Stimulated activated CD8-positive, alpha-beta memory T cell treated with anti-CD3 and anti-CD28 coated beads, Interleukin-4, amount 100 ng/mL, for 1 hour (primary cell): ENCODE measurements around the gene FOXA3.
"Not testable (repeated sequence)": the region's sequence is repeated elsewhere in the genome, so short reads cannot be mapped to it uniquely, and the experiment has no call there.

ENCODE experiments used
- DNase-seq, 2 donors: peaks; one replicate each; pipeline ENCODE4 v3.0.0-alpha.2; 2020; ENCODE audit warnings: low read depth in 2 of 2, low spot score in 1 of 2

Gene FOXA3

DNA sequence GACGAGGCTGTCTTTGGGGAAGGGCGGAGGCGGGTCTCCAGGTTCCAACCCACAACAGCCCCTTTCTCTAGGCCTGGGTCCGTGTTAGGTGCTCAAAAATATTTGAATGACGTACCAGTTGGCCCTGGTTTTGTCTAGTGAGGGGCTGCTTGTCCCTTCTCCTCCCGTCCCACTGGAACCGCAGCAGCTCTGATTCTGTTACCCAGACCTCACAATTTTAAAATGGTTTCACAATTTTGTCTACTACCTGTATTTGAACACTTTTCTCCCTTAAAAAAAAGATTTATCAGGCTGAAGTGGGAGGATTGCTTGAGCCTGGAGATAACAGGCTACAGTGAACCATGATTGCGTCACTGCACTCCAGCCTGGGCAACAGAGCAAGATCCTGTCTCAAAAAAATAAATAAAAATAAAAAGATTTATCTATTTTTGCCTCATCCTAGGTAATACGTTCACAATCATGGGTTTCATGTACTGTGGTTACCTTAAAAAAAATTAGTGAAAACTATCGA lies 23.1 kb downstream of the FOXA3 start:
- DNase-seq = no peak

DNA sequence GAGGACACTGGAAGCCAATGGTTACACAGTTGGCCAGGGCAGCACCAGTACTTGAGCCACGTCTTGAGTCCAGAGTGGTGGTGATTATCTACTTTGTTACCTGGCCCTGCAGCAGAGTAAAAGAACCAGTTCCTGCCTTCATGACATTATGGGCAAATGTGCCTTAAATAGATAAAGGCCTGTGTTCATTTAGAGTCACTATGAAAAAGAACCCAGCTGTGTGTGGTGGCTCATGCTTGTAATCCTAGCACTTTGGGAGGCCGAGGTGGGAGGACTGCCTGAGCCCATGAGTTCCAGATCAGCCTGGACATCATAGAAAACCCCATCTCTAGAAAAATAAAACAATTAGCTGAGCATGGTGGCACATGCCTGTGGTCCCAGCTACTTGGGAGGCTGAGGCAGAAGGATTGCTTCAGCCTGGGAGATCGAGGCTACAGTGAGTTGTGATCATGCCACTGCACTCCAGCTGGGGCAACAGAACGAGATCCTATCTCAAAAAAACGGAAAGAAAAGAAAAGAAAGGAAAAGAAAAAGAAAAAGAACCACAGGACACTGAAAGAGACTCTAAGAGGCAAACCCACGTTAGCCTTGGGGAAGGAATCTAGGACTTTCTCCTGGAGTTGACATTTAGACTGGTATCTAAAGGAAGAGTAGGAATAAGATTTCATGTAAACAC lies 25.2 kb downstream of the FOXA3 start:
- no peak for DNase-seq

DNA sequence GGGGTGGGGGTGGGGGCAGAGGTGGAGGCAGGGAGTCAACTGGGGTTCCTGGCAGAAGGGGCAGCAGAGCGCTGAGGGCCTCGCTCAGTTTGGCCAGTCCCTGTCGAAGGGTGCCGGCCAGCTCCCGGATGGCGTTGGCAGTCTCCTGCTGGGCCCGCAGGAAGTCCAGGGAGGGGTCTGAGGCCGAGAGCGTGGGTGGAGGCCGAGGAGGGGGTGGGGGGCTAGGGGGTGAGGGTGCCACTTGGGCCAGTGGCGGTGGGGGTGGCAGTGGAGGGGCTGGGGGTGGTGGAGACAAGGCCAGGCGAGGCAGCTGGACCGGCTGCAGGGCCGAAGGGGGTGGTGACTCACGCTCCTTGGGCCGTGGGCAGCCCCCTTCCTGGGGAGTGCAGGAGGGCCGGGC lies 26.8 kb downstream of the FOXA3 start:
- no peak for DNase-seq

DNA sequence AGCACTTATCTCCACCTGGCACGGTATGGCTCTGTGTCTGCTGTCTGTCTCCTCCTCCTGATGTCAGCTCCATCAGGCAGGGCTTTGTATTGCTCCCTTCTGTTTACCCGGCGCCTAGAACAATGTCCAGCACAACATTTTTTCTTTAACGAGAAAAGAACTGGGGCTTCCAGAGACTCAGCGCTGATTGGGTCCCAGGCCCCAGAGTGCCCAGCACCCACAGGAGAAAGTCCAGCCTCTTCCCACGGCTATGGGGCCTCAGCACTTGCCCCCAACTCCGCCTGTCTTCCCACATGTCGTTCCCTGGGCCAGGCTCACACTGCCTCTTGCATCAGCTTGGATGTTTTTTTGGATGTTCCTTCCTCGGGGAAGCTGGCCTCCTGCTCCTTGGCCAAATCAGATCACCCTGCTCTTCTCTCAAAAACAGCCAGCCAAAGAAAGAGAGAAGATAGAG lies 31.4 kb downstream of the FOXA3 start:
- DNase-seq = no peak

DNA sequence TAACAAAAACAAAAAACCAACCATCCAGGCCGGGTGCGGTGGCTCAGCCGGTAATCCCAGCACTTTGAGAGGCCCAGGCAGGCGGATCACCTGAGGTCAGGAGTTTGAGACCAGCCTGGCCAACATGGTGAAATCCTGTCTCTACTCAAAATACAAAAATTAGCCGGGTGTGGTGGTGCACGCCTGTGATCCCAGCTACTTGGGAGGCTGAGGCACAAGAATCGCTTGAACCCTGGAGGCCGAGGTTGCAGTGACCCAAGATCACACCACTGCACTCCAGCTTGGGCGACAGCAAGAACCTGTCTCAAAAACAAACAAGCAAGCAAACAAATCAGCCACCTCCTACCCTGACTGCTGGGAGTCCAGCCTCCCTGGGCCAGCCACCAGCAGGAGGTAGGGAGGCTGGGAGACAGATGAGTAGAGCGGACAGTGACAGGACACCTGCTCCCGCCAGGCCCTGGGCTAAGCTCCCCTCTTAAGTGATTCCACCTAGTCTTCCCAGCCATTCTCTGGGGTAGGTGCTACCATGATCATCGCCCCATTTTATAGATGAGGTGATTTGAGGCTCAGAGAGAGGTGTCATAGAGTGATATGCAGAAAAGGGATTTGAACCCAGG lies 32.0 kb downstream of the FOXA3 start:
- DNase-seq = not testable (repeated sequence)

DNA sequence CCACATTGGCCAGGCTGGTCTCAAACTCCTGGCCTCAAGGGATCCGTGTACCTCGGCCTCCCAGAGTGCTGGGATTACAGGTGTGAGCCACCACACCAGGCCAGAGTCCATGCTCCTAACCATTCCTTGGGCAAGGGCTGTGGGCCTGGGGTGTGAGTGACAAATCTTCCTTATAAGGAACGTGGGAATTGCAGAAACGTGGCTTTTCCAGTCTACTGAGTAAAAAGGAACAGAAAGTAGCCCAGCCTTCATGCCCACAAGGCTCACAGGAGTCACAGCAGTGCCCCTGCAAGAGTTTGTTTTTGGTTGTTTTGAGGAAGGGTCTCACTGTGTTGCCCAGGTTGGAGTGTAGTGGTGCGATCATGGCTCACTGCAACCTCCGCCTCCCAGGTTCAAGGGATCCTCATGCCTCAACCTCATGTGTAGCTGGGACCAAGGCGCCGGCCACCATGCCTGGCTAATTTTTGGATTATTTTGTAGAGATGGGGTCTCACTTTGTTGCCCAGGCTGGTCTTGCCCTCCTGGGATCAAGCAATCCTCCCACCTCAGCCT lies 33.2 kb downstream of the FOXA3 start:
- no peak for DNase-seq

DNA sequence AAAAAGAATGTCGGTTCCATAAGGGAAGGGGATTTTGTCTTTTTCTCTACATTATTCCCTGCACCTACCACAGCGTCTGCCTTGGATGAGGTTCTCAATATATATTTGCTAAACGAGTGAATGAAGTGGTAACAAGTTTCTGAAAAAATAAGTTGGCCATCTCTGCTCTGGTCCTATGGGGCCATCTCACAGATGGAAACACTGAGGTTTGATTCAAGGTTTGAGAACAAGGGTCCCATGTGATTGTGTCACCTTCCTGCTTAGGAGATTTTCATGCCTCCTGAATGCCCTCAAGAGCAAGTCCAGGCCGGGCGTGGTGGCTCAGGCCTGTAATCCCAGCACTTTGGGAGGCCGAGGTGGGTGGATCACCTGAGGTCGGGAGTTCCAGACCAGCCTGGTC lies 35.1 kb downstream of the FOXA3 start:
- no peak for DNase-seq

DNA sequence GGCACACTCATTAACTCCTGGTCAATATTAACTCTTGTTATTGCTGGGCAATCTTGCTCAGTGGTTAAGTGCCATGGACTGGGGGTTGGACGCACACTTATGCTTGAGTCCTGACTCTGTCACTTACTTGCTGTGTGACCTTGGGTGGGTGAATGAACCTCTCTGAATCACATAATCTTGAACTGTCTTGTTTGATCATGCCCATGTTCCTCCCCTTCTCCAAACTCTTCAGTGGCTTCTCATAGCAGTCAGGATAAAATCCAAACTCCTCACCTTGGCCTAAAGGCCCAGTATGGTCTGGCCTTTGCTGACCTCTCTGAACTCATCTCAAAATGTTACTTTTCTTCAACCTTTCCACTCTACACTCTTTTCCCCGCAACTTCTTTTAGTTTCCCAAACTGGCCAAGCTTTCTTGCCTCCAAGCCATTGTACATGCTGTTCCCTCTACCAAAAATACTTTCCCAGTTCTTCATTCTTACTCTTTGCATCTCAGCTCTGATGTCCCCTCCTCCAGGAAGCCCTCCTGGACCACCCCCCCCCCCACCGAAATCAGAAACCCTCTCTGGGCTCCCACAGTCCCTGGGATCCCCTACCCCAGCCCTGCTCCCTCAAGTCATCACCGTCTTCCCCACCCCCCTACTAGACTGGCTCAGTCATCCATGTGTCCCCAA lies 35.9 kb downstream of the FOXA3 start:
- DNase-seq = no peak

DNA sequence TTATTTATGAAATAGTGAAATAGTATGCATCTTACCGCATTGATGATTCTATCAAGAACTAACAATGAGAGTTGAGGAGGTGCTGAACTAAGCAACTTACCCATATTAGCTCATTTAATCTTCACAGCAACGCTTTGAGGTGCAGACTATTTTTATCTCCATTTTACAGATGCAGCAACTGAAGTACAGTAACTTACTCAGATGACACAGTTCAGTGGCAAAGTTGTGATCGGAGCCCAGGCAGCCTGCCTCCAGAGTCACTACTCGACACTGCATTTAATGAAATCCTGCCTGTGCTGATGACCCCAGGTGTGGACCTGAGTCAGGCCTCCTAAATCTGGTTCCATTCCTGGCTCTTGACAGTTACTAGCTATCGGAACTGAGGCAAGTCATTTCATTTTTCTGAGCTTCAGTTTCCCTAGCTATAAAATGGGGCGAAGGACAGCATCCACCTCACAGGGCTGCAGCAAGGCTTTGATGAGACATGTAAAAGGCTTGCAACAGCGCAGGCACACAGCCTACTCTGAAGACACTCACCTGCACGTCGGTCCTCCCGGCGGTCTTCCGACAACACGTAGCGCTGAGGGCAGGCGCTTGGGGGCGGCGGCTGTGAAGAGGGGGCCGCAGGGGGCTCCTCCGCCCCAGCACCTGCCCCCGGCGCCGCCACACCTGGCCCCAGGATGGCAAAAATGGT lies 36.8 kb downstream of the FOXA3 start:
- no peak for DNase-seq

DNA sequence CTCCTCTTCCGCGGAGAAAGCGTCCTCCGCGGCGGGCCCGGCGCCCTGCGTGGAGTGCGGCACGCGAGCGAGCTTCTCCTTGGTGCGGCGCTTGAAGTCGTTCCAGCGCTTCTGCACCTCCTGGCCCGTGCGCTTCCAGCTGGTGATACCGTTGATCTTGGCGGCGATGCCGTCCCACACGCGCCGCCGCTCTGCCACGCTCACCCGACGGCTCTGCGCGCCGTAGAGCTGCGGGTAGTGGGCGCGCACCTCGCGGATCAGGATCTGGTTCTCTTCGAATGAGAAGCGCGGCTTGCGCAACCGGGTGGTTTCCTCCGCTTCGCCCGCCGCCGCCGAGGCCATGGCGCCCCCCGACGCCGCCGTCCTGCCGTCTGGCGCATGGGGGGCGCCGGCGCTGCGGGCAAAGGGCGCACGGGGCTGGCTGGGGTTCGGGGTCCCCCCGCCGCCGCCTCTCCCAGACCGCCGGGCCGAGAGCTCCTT lies 37.3 kb downstream of the FOXA3 start:
- no peak for DNase-seq

DNA sequence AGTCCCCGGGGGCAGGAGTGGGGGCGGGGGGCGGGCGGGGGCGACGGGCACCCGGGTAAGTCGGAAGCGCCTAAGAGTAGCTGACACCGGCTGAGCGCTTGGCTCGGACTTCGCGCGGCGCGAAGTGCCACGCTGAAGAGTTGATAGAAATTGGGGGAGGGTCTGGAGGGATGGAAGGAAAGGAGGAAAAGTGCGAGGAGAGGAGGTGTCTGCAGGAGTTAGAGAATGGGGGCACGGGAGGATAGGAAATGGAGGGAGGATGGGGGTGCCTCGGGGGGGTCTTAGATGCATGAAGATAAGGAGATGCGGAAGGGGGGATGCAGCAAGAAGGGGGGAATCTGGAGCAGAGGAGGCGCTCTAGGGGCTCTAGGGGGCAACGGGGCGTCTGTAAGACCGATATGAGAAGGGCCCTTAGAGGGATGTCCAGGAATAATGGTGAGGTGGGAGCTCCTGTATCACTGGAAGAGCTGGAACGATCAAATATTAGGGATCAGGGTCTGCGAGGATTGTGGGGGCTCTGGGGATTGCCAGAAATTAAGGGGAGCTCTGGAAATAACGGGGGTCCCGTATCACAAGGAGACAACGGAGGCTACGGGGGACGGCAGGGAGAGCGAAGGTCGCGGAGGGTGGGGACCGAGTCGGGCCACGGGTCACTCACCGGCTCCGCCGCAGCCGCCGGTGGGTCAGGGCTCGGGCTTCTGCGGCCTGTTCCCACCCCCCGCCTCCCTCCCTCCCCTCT lies 38.0 kb downstream of the FOXA3 start, which contains the start of gene MYPOP:
Gene MYPOP (minus strand): TSS at position 702 of the 739 bp plus-strand sequence. CDS start 840 bp downstream, outside the sequence.
- DNase-seq = no peak

DNA sequence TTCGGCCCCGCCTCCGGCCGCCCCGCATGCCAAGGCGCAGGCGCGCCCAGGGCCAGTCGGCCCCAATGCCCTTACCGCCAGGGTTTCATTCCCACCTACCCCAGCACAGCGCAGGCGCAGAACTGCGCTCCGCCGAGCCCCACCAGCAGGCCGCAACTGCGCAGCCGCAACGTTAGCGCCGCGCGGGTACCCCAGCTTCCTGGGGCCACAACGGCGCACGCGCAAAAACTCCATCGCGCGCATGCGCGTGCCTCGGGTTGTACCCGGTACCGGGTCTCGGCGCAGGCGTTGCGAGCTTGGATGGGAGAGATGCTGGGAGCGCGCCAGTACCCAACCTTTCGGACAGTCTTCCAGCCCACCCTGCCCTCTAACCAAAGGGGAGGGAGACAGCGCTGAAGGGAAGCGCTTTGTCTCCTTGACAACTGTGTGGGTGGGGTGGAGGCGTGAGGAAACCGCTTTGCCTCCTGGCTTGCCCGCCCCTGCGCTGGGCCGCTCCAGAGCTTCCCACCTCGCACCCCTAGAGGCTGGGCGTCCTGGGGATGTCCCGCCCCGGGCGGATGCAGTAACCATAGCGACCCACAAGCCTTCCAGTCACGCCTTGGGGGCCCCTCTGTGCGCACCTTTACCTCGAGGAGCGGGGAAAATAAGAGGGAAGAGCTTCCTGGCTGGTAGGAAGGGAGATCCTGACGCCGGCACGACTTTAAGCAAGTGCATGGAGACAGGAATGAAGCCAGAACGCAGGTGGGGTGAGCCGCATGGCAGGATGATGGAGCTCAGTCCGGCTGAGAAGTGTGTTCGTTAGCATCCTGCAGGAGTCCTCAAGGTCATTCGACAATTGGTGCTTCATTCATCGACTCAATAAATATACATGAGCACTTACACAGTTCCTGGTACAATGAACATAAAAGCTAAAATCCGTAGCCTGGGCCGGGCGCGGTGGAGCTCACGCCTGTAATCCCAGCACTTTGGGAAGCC lies 38.8 kb downstream of the FOXA3 start:
- peak; percentile 97 to 99 for DNase-seq

DNA sequence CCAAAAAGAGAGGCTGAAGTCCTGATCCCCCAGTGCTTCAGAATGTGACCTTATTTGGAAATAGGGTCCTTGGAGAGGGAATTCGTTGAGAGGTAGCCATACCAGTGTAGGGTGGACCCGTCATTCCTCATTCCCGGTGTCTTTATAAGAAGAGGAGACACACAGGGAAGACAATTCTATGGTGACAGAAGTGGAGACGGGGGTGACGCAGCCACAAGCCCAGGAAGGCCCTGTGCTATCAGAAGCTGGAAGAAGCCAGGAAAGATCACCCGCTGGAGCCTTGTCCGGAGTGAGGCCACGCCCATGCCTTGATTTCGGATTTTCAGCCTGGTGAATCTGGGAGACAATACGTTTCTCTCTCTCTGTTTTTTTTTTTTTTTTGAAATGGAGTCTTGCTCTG lies 40.9 kb downstream of the FOXA3 start:
- no peak for DNase-seq

DNA sequence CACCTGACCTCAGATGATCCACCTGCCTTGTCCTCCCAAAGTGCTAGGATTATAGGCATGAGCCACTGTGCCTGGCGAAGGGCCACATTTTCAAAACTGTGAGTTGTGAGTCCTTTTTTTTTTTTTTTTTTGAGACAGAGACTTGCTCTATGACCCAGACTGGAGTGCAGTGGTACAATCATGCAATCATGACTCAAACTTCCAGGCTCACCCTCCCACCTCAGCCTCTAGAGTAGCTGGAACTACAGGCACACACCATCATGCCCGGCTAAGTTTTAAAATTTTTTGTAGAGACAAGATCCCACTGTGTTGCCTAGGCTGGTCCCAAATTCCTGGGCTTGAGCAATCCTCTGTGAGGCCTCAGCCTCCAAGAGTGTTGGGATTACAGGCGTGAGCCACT lies 42.1 kb downstream of the FOXA3 start:
- no peak for DNase-seq

DNA sequence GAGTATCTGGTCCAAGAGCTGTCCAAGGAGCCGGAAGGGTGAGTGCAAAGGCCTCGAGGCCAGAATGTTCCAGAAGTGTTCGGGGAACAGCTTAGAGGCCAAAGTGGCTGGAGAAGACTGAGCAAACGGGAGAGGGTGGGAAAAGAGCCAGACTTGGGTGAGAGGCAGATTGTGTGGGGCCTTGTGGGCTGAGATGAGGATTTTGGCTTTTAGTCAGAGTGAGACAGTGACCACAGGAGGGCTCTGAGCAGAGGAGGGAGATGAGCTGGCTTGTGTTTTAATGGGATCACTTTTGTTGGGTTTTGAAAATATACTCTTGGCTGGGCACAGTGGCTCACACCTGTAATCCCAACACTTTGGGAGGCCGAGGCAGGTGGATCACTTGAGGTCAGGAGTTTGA lies 44.8 kb downstream of the FOXA3 start:
- no peak for DNase-seq

DNA sequence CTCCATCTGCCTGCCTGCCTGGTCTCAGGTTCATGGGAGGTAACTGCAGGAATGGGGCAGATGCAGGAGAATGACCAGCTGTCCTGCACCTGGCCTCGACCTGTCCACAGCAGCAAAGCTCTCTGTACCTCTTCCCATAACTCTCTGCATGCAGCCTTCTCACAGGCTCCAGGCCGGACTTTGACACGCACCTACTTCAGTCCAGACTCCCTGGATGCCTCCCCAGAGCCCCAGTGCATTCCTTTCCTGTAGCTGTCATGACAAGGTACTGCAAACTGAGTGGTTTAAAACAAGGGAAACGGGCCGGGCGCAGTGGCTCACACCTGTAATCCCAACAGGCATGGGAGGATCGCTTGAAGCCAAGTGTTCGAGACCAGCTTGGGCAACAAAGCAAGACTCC lies 47.2 kb downstream of the FOXA3 start:
- DNase-seq = no peak

DNA sequence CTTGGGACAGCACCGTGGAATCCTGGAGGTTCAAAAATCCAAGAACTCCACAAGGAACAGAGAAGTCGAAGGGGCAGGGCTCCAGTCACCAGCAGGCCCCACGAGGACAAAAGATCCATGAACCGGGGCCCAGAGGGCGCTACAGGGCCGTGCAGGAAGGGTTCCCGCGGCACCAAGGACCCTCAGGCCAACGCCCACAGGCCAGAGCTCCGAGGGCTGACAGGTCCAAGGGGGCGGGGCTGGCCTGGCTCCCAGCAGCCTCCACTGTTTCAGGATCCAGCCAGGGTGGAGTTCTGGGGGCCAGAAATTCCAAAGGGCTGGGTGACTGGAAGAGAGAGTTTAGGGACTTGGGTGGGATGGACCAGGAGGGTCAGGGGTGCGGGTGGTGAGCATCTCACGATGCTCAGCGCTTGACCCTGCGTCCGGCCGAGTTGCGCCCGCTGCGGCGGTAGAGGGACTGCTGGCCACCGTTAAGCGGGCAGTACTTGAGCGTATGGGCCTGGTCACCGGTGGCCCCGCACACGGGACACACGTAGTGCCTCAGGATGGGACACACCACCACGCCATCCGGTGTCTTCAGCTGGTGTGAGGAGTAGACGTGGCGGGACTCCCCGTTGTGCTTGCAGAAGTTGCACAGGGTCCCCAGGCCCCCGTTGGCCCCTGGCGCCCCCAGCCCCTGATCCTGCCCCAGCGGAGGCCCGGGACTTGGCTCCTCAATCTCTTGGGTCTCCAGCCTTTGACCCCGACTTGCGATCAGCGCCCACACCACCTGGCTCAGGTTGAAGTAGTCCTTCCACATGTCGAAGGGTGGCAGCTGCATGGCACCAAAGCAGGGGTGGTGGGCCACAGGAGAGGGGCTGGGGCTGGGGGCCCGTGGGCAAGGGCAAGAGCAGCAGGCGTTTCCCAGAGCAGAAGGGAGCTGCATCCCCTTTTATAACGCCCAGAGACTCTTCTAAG lies 50.0 kb downstream of the FOXA3 start, which contains the start of gene NANOS2:
Gene NANOS2 (minus strand): TSS at position 905 of the 957 bp plus-strand sequence. CDS start 85 bp downstream, at position 820.
- no peak for DNase-seq
